GM19023 (cell line): Measurements from ENCODE around the gene ABHD4.
"Not testable (repeated sequence)": the region's sequence is repeated elsewhere in the genome, so short reads cannot be mapped to it uniquely, and the experiment has no call there.

Experiments
- ATAC-seq: cut with Tn5 transposase; IDR thresholded peaks from one replicate; pipeline ENCODE4 v1.9.1; 2021; ENCODE audit warnings: mild to moderate bottlenecking, moderate library complexity; ENCODE audit not compliant: unreplicated experiment

The ABHD4 gene

GRCh38 chr14:22598099-22598895 is at the start of gene ABHD4:
Gene ABHD4 (plus strand): TSS chr14:22598300. CDS start chr14:22598307, 7 bp downstream.
- ATAC-seq = peak; percentile 83

DNA sequence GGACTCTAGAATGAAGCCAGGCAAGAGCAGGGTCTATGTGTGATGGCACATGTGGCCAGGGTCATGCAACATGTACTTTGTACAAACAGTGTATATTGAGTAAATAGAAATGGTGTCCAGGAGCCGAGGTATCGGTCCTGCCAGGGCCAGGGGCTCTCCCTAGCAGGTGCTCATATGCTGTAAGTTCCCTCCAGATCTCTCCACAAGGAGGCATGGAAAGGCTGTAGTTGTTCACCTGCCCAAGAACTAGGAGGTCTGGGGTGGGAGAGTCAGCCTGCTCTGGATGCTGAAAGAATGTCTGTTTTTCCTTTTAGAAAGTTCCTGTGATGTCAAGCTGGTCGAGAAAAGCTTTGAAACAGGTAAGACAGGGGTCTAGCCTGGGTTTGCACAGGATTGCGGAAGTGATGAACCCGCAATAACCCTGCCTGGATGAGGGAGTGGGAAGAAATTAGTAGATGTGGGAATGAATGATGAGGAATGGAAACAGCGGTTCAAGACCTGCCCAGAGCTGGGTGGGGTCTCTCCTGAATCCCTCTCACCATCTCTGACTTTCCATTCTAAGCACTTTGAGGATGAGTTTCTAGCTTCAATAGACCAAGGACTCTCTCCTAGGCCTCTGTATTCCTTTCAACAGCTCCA is 48.7 kb upstream of the ABHD4 start:
- no peak for ATAC-seq

DNA sequence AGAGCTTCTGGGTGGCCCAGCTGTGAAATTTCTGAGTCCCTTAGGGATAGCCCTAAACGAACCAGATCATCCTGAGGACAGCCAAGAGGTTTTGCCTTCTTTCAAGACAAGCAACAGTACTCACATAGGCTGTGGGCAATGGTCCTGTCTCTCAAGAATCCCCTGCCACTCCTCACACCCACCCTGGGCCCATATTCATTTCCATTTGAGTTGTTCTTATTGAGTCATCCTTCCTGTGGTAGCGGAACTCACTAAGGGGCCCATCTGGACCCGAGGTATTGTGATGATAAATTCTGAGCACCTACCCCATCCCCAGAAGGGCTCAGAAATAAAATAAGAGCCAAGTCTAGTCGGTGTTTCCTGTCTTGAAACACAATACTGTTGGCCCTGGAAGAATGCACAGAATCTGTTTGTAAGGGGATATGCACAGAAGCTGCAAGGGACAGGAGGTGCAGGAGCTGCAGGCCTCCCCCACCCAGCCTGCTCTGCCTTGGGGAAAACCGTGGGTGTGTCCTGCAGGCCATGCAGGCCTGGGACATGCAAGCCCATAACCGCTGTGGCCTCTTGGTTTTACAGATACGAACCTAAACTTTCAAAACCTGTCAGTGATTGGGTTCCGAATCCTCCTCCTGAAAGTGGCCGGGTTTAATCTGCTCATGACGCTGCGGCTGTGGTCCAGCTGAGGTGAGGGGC is 48.0 kb upstream of the ABHD4 start:
- peak; percentile 69 for ATAC-seq

DNA sequence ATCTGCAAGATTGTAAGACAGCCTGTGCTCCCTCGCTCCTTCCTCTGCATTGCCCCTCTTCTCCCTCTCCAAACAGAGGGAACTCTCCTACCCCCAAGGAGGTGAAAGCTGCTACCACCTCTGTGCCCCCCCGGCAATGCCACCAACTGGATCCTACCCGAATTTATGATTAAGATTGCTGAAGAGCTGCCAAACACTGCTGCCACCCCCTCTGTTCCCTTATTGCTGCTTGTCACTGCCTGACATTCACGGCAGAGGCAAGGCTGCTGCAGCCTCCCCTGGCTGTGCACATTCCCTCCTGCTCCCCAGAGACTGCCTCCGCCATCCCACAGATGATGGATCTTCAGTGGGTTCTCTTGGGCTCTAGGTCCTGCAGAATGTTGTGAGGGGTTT is 46.5 kb upstream of the ABHD4 start:
- no peak for ATAC-seq

GRCh38 chr14:22552001-22552826 is 45.9 kb upstream of the ABHD4 start:
- no peak for ATAC-seq

- no peak for ATAC-seq
Observed at GRCh38 chr14:22552827-22553076, 45.3 kb upstream of the ABHD4 start.

GRCh38 chr14:22553445-22553844 is 44.7 kb upstream of the ABHD4 start:
- ATAC-seq = no peak

GRCh38 chr14:22553861-22554497 is 44.1 kb upstream of the ABHD4 start:
- not testable (repeated sequence) for ATAC-seq

DNA sequence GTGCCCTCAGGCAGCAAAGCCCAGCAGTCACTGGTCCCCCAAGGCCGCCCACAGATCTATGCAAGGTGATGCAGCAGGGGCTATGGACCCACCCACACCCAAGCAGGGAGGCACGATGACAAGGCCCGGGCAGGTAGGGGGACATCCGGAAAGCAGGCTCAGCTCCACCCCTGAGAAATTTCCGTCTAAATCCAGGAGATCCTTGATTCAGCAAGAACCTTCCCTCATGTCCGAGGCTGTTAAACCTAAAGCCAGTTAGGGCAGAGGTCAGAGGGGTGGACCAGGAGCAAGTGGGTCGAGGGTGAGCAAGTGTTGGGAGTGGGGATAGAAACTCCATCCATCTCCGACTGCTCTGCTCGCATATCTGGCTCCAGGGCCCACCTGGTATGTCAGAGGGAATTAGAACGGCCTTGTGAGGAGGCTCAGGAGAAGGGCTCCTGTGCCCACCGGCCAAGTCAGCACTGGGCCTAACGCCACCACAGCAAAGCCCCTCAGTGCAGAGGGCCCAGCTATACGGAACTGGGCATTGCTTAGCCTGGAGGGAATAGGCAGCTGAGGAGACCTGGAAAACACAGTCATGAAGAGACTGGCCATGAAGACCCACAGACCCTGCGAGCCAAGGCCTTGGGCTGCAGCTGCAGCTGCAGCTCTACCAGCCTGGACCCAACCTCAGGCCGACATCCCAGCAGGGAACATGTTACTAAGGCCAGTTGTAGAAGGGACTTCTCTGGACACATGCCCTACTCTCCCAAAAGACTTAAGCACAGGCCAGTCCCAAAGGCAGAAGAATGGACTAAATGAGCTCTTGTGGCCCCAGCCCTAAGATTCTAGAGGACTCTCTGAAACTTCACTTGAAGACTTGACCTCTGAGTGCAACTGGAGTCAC is 43.4 kb upstream of the ABHD4 start:
- ATAC-seq = no peak

DNA sequence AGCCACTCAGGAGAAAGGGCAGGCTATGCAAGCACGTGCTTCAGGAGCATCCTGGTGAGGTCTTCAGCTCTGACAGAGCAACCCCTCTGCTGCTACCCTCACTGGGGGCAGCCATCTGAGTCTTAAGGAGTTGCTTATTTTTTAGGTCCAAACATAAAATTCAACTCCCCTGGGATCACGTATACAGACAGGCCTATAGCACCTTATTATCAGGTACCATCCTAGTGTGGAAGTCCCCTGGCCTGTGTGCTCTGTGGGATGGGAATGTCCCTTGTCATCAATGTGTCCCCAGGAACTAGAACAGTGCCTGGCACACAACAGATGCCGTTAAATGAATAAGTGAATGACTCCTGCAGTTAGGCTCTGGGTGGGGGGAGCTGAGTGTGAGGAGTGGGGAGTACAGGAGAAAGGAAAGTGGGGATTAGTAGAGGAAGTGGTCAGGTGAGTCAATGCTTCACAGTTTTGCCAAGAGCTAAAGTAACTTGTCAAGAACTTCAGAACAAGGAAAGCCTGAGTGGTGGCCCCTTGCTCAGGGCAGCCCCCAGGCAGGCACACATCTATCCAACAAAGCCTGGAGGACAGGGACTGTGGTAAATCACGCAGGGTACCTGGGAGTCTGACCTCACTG is 42.6 kb upstream of the ABHD4 start:
- ATAC-seq = peak; percentile 7

DNA sequence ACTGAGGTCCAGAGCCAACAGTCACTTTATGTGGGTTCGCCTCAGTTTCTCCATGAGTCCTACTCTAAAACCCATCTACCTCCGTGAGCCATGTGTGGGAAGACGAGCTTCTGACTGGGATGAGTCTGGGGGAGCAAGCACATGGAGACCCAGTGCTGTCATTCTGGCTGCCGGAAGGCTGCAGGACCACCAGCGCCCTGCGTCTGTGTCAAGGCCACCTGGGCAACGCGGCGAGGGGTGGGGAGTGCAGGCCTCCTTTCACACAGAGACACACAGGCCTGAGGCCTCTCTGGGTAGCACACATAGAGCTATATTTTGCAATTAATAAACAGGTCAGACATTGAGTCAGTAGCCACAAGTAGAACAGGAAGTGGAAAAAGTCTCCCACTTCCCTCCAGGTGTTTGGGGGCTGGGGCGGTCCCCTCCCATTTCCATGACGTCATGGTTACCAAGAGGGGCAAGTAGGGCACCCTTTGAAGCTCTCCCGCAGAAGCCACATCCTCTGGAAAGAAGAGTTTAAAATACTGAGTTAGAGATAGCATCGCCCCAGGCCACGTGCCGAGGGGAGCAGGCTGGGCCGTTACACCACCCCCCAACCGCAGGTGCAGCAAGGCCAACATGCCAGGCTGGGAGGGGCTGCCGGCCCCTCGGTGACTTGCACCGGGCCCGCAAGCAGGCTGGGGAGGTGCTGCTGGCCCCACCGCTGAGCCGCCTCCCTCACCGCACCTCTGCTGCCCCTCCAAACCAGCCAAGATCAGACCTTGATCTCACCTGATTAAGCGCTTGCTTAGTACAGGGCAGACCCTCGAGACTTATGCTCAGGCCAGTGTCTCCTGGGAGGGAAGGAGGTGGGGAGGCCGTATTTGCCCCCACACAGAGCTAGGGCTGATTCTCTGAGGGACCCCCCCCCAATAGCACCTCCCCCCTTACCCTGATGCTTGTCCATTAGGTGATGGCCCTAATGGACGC is 41.8 kb upstream of the ABHD4 start:
- peak; percentile 70 for ATAC-seq

GRCh38 chr14:22556990-22557623 is 41.0 kb upstream of the ABHD4 start:
- ATAC-seq = peak; percentile 26

DNA sequence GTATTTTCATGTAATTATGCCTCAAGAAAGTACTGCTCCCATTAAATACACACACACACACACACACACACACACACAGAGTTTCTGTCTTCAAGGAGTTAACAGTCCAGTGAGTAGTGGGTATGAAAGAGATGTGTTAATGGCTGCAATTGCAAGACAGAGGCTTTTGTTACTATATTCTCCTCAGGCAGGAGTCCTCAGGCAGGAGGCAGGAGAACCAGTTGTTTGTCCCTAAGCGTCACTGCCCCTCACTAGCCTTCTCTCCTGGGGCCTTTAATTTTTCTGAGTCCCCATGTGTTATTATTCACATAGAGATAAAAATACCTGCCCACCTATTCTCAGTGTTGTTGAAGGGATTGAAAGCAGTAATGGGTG is 40.3 kb upstream of the ABHD4 start:
- no peak for ATAC-seq

DNA sequence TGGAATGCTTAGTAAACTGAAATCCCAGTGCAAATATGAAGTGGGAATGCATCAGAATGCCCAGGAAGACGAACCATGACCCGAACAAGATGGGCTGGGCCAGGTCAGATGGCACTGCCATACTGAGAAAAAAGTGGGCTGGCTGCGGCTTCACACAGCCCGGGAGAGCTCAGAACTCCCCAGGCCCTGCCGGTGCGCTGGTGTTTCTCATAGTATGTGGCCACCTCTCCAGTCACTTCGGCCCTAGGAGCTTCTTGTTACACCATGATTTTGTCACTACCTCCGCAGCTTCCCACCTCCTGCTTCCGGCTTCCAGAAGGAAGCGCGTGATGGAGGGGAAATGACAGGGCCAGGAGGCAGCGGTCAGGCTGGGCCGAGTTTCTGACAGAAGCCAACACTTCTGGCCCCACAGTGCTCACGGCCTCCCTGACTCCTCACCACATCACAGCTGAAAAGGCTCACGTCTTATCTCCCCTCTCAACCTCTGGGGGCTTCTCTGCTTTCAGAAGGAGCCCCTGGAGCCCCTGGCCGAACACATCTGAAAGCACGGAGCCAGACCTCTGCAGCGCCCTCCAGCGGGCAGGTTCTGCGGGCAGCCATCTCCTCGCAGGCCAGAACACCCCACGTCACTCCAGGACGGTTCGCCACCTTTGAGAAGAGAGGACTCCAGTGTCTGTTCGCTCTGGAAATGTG is 39.7 kb upstream of the ABHD4 start:
- ATAC-seq = no peak

DNA sequence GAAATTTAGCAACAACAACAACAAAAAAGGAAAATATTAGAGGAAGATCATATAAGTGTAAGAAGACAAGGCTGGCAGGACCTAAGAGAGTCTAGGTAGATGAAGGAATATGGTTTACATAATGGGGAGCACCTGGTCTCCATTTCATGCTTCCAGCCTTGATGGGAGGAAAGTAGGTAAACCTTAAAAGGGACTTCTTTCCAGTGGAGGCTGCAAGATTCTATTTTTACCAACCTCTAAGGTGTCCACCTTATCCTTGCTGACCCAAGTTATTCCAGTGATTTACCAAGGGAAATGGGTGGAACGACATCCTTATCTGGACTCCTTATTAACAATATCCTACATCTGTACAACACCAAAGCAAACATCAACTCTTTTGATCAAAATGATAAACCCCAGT is 39.1 kb upstream of the ABHD4 start:
- ATAC-seq = no peak

DNA sequence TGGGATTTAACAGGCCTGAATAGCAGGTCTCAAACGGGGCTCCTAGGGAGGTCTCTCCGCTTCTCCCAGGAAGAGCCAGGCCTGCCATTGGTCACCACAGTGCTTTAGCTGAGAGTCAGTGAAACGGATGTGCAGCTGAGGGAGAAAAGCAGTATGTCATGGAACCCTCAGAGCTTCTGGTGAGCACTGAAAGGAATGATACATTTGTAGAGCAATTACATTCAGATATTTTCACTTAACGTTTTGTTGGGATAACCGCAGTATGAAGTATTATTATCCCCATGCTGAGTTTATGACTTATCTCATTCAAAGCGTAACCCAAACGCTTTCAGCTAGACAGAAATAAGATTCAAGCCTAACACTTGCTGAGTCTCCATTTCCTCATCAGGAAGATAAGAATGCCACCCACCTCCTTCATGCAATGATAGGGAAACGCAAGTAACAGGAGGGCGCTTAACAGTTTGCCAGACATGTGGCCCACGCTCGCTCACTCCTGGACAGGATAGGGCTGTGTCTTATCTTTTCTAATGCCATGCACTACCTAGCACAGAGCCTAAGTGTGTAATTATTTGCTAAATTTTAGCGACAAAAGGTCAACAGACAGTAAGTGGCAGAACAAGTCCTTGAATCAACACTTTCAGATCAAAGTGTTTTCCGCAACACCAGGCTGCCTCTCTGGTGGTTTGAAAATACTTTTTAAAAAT is 37.3 kb upstream of the ABHD4 start:
- no peak for ATAC-seq

DNA sequence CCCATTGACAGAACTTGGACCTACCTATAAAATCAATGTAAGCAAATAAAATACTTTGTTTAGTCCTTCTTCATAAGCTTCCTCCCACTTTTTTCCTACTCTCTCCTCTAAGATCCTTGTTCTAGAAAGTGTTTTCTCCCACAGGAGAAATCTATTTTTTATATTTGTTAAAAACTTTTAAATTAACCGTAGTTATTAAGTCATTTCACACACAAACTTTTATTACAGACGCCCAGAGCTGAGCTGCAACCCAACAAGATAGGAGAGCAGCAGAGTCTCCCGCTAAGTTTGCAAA is 36.8 kb upstream of the ABHD4 start:
- no peak for ATAC-seq
